PFSK-1 (cell line): ENCODE results near the gene KLF17. TPM values are rescaled to one million over a fixed set of nuclear protein-coding genes. Genes with fewer than 3 reads are reported as not detected.

Source experiments
- FOXP2 ChIP-seq: optimal IDR thresholded peaks from 2 replicates; pipeline ENCODE3; 2011; ENCODE audit warnings: borderline replicate concordance, control low read depth, inconsistent platforms; ENCODE audit not compliant: insufficient read depth; ENCODE audit errors: extremely low read length, extremely low read depth
- POLR2AphosphoS5 ChIP-seq: IDR thresholded peaks from 2 replicates; pipeline ENCODE4 v1.6.1; 2012; ENCODE audit warnings: low read depth, mild to moderate bottlenecking, control low read depth, low read length, moderate library complexity
- SIN3A ChIP-seq: IDR thresholded peaks from 2 replicates; pipeline ENCODE4 v1.6.1; 2012; ENCODE audit warnings: mild to moderate bottlenecking, low read length, moderate library complexity, borderline replicate concordance; ENCODE audit not compliant: insufficient read depth
- TAF1 ChIP-seq: IDR thresholded peaks from 2 replicates; pipeline ENCODE4 v1.6.1; 2012; ENCODE audit warnings: low read length, control low read depth, borderline replicate concordance; ENCODE audit not compliant: insufficient read depth
- polyA plus RNA-seq: library from polyadenylated mRNA; unstranded; fragments of >200 nt; gene quantifications from one replicate; pipeline ENCODE4 v1.2.1, GENCODE V29; 2012; ENCODE audit warnings: low read depth, missing spikeins; ENCODE audit not compliant: insufficient read length
- TF ChIP-seq, protein P1 (sequence below), 2 experiments: IDR thresholded peaks; 2 replicates each; pipeline versions ENCODE4 v1.6.1 to v1.8.0; 2011 to 2012; ENCODE audit warnings: low read depth in 2 of 2, low read length in 2 of 2, control low read depth in 1 of 2, inconsistent platforms in 1 of 2, mild to moderate bottlenecking in 1 of 2, moderate library complexity in 1 of 2; ENCODE audit not compliant: insufficient read depth in 1 of 2

KLF17 gene, protein sequence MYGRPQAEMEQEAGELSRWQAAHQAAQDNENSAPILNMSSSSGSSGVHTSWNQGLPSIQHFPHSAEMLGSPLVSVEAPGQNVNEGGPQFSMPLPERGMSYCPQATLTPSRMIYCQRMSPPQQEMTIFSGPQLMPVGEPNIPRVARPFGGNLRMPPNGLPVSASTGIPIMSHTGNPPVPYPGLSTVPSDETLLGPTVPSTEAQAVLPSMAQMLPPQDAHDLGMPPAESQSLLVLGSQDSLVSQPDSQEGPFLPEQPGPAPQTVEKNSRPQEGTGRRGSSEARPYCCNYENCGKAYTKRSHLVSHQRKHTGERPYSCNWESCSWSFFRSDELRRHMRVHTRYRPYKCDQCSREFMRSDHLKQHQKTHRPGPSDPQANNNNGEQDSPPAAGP
- not detected for polyA plus RNA-seq

GRCh38 chr1:44118682-44119081 is at the start of gene KLF17:
TSS of gene KLF17 (plus strand) at chr1:44118821. CDS start at chr1:44118908, 87 bp downstream.
- TF ChIP-seq, protein P1, sequence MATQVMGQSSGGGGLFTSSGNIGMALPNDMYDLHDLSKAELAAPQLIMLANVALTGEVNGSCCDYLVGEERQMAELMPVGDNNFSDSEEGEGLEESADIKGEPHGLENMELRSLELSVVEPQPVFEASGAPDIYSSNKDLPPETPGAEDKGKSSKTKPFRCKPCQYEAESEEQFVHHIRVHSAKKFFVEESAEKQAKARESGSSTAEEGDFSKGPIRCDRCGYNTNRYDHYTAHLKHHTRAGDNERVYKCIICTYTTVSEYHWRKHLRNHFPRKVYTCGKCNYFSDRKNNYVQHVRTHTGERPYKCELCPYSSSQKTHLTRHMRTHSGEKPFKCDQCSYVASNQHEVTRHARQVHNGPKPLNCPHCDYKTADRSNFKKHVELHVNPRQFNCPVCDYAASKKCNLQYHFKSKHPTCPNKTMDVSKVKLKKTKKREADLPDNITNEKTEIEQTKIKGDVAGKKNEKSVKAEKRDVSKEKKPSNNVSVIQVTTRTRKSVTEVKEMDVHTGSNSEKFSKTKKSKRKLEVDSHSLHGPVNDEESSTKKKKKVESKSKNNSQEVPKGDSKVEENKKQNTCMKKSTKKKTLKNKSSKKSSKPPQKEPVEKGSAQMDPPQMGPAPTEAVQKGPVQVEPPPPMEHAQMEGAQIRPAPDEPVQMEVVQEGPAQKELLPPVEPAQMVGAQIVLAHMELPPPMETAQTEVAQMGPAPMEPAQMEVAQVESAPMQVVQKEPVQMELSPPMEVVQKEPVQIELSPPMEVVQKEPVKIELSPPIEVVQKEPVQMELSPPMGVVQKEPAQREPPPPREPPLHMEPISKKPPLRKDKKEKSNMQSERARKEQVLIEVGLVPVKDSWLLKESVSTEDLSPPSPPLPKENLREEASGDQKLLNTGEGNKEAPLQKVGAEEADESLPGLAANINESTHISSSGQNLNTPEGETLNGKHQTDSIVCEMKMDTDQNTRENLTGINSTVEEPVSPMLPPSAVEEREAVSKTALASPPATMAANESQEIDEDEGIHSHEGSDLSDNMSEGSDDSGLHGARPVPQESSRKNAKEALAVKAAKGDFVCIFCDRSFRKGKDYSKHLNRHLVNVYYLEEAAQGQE (IDR thresholded peaks at IDR 0.05; ENCODE audit: insufficient read depth in 1 of 2, low read depth in 2 of 2, low read length in 2 of 2) = no peak
- no peak for TF ChIP-seq SIN3A

- TF ChIP-seq TAF1 (no peak), POLR2AphosphoS5 (no peak), SIN3A (no peak), FOXP2 (no peak)
- TF ChIP-seq, protein P1 (IDR thresholded peaks at IDR 0.05; ENCODE audit: insufficient read depth in 1 of 2, low read depth in 2 of 2, low read length in 2 of 2) = no peak
These were observed 47.2 kb upstream of the KLF17 start for GRCh38 chr1:44071461-44071860.

DNA sequence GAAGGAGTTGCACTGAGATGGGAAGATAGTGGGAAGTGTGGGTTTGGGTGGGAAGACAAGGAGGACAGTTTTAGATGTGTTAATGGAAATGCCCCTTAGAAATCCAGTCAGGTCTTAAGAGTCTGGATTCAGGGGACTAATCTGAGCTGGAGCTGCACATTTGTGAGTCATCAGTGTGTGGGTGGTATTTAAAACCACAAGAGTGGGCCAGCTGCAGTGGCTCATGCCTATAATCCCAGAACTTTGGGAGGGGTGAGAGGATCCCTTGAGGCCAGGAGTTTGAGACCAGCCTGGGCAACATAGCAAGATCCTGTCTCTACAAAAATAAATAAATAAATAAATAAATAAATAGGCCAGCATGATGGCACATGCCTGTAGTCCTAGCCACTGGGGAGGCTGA is 46.4 kb upstream of the KLF17 start:
- TF ChIP-seq SIN3A (no peak), TAF1 (no peak), FOXP2 (no peak), POLR2AphosphoS5 (no peak)
- TF ChIP-seq, protein P1 (IDR thresholded peaks at IDR 0.05; ENCODE audit: insufficient read depth in 1 of 2, low read depth in 2 of 2, low read length in 2 of 2) = no peak

DNA sequence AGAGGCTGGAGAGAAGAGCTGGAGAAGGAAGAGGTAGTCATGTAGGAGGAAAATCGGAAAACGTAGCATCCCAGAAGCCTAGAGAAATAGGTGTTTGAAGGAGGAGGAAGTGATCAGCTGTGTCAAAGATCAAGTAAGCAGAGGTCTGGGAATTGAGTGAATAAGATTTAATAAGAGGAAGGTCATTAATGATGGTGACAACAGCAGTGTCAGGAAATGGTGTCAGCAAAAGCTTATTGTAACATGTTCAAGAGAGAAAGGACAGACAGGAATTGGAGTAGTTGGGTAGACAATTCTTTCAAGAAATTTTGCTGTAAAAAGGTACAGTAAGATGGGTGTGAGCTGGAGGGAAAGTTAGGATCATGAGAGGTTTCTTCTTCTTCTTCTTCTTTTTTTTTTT is 45.8 kb upstream of the KLF17 start:
- TF ChIP-seq FOXP2 = no peak
- TF ChIP-seq POLR2AphosphoS5 = no peak
- no peak for TF ChIP-seq TAF1
- TF ChIP-seq, protein P1 (IDR thresholded peaks at IDR 0.05; ENCODE audit: insufficient read depth in 1 of 2, low read depth in 2 of 2, low read length in 2 of 2) = no peak
- TF ChIP-seq SIN3A = no peak
